Ramos (cell line): ENCODE measurements around the gene PPRC1.

Source experiments
- in situ Hi-C: fragments of 300-500 bp; cut with MboI; formaldehyde crosslinking; loops from one replicate; pipeline ENCODE4 v1.14.3; 2022; ENCODE audit warnings: low sequenced_read_pairs; ENCODE audit not compliant: unreplicated experiment

PPRC1 gene, protein sequence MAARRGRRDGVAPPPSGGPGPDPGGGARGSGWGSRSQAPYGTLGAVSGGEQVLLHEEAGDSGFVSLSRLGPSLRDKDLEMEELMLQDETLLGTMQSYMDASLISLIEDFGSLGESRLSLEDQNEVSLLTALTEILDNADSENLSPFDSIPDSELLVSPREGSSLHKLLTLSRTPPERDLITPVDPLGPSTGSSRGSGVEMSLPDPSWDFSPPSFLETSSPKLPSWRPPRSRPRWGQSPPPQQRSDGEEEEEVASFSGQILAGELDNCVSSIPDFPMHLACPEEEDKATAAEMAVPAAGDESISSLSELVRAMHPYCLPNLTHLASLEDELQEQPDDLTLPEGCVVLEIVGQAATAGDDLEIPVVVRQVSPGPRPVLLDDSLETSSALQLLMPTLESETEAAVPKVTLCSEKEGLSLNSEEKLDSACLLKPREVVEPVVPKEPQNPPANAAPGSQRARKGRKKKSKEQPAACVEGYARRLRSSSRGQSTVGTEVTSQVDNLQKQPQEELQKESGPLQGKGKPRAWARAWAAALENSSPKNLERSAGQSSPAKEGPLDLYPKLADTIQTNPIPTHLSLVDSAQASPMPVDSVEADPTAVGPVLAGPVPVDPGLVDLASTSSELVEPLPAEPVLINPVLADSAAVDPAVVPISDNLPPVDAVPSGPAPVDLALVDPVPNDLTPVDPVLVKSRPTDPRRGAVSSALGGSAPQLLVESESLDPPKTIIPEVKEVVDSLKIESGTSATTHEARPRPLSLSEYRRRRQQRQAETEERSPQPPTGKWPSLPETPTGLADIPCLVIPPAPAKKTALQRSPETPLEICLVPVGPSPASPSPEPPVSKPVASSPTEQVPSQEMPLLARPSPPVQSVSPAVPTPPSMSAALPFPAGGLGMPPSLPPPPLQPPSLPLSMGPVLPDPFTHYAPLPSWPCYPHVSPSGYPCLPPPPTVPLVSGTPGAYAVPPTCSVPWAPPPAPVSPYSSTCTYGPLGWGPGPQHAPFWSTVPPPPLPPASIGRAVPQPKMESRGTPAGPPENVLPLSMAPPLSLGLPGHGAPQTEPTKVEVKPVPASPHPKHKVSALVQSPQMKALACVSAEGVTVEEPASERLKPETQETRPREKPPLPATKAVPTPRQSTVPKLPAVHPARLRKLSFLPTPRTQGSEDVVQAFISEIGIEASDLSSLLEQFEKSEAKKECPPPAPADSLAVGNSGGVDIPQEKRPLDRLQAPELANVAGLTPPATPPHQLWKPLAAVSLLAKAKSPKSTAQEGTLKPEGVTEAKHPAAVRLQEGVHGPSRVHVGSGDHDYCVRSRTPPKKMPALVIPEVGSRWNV (N-terminal part only)

DNA sequence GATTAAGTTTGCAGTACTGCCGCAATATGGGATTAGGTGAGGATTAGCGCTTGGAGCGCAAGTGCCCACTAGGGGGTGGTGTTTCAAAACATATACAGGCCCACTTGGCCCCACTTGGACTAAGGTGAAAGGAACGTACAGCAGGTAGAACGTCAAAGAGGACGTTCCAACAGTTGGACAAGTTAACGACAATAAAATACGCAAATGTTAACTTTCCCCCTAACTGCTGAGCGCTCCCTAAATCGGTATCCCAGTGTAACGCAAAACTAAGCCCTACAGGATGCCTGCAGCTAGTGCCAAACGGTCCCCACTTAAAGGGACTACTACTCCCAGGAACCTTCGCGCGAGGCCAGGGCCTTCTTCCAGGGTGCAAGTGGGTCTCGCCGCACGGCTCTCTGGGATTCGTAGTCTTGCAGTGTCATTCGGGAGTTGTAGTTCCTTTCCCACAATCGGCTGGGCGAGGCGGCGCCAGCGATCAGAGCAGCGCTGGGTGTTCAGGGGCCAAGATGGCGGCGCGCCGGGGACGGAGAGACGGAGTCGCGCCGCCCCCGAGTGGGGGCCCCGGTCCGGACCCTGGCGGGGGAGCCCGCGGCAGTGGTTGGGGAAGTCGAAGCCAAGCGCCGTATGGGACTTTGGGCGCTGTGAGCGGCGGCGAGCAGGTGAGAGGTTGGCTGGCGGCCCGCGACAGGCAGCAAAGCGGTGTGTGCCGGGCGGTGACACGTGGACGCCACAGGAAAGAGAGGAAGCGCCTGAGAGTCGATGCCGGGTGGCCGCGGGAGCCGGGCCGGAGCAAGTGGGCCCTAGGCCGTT, at the start of gene PPRC1:
Gene PPRC1 (plus strand): TSS at position 478 of the 810 bp plus-strand sequence. CDS start 29 bp downstream, at position 507.
- in situ Hi-C loops = no loop called here

DNA sequence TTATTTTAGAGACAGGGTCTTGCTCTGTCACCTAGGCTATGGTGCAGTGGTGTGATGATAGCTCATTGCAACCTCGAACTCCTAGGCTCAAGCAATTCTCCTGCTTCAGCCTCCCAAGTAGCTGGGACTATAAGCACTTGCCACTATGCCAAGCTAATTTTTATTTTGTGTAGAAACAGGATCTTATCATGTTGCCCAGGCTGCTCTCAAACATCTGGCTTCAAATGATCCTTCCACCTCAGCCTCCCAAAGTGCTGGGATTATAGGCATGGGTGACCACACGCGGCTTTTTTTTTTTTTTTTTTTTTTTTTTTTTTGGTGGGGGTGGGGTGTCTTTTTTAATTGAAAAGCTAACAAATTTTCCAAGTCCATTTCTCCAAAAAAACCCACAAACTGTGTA, 49.3 kb upstream of the PPRC1 start:
- in situ Hi-C loops = no loop called here

DNA sequence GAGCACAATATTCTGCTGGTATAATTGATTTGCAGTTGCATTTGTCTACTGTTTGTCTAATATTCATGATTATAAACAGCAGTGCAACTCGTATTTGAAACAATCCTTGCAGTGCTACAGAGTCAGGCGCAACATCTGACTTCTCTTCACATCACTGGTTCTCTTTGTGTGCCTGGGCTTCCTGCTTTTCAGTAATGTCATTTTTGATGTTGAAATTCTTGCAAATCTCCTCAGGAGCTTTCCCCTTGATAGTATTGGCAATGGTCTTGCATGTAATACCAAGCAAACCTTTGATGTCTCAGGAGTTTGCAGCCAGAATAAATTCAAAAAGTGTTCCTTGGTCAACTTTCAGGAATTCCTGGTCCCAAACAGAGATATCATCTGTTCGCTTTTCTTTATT, 47.5 kb upstream of the PPRC1 start:
- in situ Hi-C loops = no loop called here

DNA sequence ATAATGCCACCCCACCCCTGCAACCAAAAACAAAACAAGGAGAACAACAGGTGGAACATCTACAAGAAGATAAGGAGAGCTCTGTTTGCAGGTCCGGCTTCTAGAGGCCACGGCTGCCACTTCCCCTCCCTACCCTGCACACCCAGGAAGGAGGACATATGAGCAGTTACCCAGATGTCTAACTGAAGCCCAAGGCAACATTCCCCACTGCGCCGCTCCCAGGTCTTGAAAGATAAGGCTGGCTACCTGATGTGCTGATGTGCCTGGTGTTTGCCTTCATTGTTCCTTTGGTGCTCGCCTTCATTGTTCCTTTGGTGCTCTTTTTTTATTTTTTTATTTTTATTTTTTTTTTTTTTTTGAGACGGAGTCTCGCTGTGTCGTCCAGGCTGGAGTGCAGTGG, 46.6 kb upstream of the PPRC1 start:
- in situ Hi-C loops = no loop called here

DNA sequence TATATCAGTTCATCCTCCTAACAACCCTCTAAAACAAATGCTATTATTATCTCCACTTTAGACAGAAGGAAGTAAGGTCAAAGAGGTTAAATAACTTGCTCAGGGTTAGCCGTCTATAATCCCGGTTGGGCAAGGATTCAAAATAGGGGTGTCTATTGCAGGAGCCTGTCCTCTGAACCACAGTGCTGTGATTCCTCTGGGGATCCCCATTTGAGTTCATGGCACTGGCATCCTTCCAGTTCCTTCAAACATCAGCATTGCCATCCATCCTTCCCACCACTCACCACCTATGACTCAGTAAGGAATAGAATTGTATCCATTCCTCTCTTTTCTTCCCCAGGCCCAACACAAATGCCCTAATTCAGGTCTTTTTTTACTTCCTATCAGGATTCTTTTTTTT, 42.1 kb upstream of the PPRC1 start:
- in situ Hi-C loops = no loop called here

DNA sequence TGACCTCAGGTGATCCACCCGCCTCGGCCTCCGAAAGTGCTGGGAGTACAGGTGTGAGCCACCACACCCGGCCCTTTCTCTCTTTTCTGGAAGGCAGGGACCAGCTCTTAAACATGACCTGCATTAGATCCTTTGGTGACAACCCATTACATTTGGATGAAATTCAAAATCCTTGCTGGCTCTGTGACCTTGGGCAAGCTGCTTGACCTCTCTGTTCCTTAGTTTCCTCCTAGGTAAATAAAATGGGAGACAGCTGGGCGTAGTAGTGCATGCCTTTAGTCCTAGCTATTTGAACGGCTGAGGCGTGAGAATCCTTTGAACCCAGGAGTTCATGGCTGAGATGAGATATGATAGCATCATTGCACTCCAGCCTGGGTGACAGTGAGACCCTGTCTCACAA, 36.4 kb upstream of the PPRC1 start:
- in situ Hi-C loops = no loop called here

DNA sequence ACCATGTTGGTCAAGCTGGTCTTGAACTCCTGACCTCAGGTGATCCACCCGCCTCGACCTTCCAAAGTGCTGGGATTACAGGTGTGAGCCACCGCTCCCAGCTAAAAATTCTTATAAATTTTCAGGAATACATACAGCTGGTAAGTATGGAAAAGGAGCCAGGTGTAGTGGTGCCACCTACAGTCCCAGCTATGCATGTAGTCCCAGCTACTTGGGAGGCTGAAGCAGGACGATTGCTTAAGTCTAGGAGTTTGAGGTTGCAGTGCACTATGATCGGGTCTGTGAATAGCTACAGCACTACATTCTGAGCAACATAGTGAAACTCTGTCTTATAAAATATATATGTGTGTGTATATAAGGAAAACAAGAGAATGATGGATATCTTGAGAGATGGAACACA, 31.7 kb upstream of the PPRC1 start:
- in situ Hi-C loops = no loop called here

DNA sequence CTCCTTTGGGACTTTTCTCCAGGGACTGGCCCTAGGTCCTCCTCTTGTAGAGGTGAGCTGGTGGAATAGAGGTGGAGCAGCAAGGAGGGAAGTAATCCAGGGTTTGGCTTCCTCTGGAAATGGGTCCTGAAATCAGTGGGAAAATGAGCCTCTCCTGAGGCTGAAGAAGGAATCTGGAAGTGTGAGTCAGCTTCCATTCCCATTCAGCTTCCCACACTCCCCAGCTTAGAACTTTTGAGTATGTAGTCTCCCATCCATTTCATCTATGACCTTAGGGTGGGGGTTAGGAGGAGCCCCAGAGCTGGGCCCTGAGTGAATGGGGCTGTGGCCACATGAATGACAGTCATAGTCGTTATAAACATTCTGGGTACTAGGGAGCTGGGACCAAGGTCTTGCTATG, 30.4 kb upstream of the PPRC1 start:
- in situ Hi-C loops = no loop called here

DNA sequence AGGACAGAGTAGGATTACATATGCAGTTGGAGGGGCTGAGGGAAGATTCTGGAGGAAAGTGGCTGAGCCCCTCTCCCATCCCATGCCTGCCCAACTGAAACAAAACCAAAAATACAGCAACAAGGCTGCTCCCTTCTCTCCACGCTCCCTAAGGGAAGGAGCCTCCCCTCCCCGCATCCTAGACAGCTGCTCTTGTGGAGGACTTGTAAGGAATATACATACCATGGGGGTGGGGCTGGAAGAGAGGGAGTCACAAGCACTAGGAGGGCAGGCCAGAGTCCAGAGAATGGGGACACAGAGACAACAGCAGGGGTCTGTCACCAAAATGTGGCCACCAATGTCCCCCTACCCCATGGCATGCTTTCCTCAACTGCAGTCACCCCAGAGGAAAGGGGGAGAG, 25.8 kb upstream of the PPRC1 start:
- in situ Hi-C loops = no loop called here

DNA sequence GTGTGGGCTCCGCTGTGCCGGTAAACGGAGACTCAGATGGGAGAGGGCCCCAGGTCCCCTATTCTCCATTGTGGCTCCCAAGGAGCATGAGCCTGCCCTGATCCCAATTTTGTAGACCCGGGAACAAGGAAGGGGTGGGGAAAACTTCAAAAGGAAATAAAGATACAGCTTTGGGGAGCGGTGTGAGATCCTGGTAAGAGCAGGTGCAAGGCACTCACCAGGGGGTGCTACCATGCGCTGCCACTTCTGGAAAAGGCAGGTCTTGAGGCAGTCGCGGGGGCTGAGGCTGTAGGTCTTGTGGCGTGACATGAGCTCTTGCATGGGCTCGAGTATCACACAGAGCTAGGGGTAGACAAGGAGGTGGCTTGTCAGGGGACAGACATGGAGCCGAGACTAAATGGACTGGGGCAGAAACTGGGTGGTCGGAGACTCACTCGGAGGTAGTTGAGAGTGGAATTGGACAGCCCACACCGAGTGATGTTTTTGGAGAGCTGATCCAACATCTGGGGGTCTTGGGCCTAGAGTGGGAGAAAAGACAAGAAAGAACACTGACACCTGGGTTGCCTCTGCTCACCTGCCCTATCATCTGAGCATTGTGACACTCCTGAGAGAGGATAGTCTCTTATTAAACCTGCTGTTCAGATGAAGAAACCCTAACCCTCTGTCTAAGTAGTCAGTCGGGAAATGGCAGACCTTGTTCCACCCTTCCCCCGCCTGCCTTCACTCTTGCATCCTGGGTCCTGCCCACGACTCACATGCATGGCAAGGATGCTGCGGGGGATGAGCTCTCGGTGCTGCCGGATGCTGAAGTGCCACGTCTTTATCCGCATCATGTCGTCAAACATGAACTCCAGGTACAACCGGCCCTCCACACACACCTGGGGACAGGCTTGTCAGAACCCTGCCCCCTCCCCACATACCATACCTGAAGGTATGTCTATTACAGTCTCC, 23.4 kb upstream of the PPRC1 start:
- in situ Hi-C loops = no loop called here

DNA sequence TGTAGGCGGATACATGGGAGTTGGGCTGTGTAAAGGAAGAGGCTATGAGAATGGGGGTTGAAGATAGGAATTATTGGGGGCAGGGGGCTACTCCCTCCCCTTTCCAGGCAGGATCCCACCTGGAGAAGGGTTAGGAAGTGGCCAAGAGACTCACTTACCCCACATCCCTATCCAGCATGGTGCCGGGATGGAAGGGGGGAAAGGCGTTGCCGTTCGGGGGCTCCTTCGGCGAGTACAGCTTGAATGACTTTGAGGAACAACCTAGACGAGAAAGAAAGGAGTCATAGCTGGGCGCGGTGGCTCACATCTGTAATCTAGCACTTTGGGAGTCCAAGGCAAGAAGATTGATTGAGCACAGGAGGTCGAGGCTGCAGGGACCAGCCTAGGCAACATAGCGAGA, 21.6 kb upstream of the PPRC1 start:
- in situ Hi-C loops = no loop called here

DNA sequence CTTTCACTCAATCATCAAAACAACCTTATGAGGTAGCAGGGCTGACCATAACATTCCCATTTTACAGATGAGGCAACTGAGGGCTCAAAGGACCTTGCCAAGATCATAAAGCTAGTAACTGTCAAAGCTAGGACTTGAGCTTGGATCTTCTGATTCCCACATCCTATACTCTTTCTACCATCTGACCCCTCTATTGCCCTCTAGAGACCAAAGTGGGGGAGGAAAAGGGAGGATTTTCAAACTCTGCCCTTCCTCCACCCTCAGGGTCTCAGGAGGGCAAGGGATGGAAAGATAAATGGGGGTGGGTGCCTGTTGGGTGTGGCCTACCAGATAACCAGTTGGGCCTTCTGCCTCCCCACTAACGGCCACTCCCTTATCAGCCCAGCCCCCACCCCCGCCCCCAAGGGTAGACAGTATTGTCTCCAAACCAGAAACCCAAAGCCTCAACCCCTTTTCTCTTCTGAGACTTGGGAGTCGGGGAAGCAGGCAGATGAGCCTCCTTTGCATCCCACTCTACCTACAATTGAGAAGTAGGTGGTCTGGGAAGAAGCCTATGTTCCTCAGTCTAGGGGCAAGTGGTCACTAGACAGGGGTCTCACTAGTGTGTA, 20.5 kb upstream of the PPRC1 start:
- in situ Hi-C loops = no loop called here

DNA sequence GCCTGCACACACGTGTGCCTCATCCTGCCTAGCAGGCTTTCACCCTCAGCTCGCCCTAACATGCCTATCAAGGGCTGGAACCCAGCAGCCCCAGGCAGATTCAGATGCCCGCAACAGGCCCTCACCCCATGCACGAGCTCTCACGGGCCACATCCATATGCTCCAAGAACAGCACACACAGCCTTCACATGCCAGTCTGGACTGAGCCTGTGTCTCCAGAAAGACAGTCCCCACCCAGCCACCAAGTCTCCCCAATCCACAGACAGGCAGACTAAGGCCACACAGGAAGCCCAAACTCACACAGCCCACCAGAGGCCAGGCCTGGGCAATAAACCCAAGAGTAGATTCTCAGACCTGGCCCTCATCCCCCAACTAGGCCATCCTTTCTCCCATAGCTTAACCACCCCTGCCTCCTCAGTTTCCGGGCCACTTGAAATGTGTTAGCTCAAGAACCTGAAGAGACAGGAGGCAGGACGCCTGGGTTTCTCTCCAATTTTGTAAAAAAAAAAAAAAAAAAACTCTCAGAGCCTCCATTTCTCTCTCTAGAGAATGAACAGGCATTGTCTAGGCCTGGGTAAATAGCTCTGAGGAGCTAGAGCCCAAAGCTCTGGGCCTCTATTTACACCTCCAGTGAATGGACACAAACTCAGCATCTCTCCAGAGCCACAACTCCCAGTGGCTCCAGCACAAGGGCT, 19.4 kb upstream of the PPRC1 start:
- in situ Hi-C loops = no loop called here

DNA sequence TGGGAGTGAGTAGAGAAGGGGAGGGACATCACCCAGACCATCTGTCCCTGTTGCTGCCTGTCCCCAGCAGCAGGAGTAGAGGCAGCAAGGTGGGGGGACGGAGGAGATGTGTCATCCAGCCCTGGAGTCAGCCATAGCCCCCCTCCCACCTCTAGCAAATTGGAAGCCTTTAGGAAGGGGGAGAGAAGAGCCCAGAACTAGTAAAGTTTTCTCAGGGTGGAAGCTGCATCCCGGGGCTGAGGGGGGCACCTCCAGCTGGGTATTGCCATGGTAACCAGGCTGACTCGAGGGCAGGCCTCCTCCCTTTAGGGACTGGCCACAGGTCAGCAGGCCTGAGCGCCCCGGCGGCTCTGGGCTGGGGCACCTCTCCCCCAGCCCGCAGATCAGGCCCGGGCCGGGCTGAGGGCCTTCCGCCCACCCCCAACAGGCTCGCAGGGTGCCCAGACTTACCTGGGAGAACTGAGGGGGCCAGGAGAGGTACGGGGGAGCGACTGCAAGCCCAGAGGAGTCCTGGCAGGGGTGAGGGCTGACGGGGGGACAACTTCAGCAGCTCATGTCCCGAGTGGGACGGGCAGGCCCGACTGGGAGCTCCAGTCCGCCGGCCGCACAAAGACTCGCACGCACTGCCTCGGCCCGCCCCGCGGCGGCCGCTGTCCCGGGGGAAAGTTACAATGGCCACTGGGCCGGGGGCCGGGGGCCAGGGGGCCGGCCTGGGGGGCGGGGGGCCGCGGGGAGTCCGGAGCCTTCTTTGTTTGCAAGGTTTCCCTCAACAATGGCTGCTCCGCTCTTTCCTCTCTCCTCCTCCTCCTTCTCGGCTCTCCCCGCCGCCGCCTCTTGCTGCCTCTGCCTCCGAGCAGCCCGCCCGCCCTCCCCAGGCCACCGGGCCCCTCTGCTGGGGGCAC, 18.6 kb upstream of the PPRC1 start:
- in situ Hi-C loops = no loop called here

DNA sequence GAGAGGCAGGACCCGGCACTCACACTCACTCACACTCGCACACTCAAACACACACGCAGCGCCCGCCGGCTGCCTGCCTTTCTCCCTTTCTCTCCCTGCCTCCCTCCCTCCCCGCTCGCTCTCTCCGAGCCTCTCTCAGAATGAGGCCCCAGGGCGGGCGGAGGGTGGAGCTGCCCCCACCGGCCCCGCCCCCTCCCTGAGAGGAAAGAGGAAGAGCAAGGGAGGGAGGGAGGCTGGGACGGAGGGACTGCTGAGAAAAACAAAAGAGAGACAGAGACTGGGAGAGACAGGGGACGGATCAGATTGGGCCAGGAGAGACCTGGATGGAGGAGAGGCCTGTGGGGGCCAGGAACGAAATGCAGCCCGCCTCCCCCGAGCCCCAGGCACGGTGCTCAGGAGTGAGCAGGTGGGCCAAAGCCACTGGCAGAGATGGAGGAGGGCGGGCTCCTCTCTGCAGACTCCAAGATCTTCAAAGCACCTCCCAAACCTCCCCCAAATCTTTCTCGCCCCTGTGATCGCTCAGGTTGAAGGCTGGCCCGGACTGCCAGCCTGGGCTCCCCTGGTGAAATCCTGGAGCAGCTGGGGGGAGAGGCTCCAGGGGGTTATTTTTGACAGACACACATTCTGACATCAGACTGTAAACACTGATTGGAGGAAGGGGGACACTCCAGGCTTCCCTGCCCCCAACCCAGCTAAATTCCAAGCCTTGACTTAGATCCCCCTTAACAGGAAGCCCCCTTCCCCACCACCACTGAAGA, 17.8 kb upstream of the PPRC1 start:
- in situ Hi-C loops = no loop called here

DNA sequence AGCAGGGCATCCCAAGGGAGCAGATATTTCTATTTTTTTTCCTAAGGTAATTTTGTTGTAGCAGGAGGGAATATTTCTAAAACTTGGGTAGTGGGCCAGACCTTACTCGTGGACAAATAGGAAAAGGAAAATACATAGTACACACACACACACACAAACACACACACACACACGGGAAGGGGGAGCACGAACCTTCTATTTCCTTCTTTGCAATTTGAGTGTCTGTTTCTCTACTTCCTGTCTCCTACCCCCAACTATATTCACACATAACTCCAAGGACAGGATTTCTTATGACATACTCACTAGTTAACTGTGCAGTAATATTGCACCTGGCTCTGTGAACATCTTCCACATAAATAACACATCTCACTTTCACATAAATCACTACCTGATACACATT, 17.1 kb upstream of the PPRC1 start:
- in situ Hi-C loops = no loop called here
